Parathyroid adenoma (tissue), 2 donors: ENCODE results near the gene LCOR.

Experiments
- H2AFZ ChIP-seq: fragments of 300-600 bp; sonication (generic); one replicate; pipeline ENCODE4 v1.7.0; 2017; ENCODE audit warnings: antibody characterized with exemption, mild to moderate bottlenecking
- H3K27ac ChIP-seq: fragments of 300-600 bp; sonication (generic); one replicate; pipeline ENCODE4 v1.7.0; 2017
- H3K27me3 ChIP-seq: fragments of 300-600 bp; sonication (generic); one replicate; pipeline ENCODE4 v1.7.0; 2017; ENCODE audit warnings: low read length; ENCODE audit not compliant: control insufficient read depth, insufficient read depth
- H3K36me3 ChIP-seq: fragments of 300-600 bp; sonication (generic); one replicate; pipeline ENCODE4 v1.7.0; 2017; ENCODE audit warnings: low read length; ENCODE audit not compliant: control insufficient read depth, insufficient read depth
- H3K4me1 ChIP-seq: fragments of 300-600 bp; sonication (generic); one replicate; pipeline ENCODE4 v1.7.0; 2017; ENCODE audit warnings: control low read depth
- H3K4me2 ChIP-seq: fragments of 300-600 bp; sonication (generic); one replicate; pipeline ENCODE4 v1.7.0; 2017; ENCODE audit warnings: low read length
- H3K4me3 ChIP-seq: fragments of 300-600 bp; sonication (generic); one replicate; pipeline ENCODE4 v1.7.0; 2017; ENCODE audit warnings: low read depth, low read length
- H3K79me2 ChIP-seq: fragments of 300-600 bp; sonication (generic); one replicate; pipeline ENCODE4 v1.7.0; 2017; ENCODE audit warnings: control low read depth
- H3K9ac ChIP-seq: fragments of 300-600 bp; sonication (generic); one replicate; pipeline ENCODE4 v1.7.0; 2017; ENCODE audit warnings: mild to moderate bottlenecking
- H3K9me3 ChIP-seq: fragments of 300-600 bp; sonication (generic); one replicate; pipeline ENCODE4 v1.7.0; 2017; ENCODE audit warnings: low read length; ENCODE audit not compliant: control insufficient read depth
- TF ChIP-seq, protein P1 (sequence below): fragments of 300-600 bp; sonication (generic); IDR thresholded peaks from one replicate; pipeline ENCODE4 v1.7.0; 2017; ENCODE audit warnings: antibody characterized with exemption, mild to moderate bottlenecking
- donor health status: primary hyperparathyroidism.

LCOR gene

DNA sequence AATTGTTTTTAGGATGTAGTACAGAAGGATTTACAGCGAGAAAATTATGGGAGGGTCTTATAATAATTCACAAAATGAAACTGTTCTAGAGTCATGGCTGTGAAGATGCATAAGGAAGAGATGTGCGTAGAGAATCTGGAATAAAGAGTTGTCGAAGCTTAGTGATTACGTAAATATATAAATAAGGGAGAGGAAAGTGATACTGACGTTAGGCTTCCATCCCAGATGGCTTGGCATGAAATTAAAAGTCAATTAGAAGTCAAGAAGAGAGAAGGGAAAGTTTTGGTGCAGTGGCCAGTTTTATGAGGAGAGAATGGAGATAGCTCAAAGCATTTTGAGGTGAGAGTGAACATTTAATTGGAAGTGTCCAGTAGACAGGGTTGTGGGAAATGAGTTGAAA is 85.5 kb downstream of the LCOR start:
- Histone ChIP-seq H3K27ac (no peak overlapping the region), H3K4me3 (no peak overlapping the region), H3K4me1 (peaks cover 6% of the 10 kb centered on the region), H3K9me3 (no peaks in the 10 kb centered on the region), H3K4me2 (no peak overlapping the region), H2AFZ (no peak overlapping the region), H3K79me2 (peaks cover 3% of the 10 kb centered on the region), H3K36me3 (no peaks in the 10 kb centered on the region), H3K27me3 (no peaks in the 10 kb centered on the region), H3K9ac (no peak overlapping the region)
- TF ChIP-seq, protein P1, sequence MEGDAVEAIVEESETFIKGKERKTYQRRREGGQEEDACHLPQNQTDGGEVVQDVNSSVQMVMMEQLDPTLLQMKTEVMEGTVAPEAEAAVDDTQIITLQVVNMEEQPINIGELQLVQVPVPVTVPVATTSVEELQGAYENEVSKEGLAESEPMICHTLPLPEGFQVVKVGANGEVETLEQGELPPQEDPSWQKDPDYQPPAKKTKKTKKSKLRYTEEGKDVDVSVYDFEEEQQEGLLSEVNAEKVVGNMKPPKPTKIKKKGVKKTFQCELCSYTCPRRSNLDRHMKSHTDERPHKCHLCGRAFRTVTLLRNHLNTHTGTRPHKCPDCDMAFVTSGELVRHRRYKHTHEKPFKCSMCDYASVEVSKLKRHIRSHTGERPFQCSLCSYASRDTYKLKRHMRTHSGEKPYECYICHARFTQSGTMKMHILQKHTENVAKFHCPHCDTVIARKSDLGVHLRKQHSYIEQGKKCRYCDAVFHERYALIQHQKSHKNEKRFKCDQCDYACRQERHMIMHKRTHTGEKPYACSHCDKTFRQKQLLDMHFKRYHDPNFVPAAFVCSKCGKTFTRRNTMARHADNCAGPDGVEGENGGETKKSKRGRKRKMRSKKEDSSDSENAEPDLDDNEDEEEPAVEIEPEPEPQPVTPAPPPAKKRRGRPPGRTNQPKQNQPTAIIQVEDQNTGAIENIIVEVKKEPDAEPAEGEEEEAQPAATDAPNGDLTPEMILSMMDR, result no peak

DNA sequence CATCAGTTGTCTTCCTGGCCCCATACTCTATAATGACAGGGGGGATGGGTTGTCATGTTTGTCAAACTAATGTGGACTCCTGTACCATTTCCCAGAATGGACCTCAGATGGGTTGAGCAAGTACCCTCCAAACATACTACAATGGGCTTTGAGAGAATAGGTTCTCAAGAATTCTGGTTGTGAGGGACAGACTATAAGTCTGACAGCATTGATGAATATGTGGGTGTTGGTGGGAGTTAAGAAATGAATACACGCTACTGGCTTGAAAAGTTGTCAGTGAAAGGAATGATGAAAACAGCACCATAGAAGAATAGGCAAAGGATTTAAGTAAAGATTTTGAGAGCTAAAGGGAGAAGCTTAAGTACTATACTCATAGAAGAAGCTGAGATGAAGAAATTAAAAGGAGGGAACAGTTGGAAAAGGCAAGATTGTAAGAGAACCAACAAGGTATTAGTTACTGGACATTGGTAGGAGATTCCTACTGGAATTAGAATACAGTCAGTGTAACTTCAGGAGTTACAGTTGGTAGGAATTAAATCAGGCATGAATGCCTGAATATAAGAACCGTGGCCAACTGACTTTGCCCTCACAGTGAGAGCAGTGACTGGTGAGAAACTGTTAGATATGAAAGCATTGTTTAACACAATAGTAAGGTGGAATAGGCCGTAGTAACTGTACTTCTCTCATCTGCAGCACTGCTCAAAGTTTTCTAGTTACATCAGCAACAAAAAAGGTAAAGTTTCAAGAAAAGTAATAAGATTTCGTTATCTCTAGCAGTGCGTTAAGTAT is 86.3 kb downstream of the LCOR start:
- no peak overlapping the region for H3K27ac ChIP-seq
- no peak overlapping the region for H3K4me3 ChIP-seq
- no peaks in the 10 kb centered on the region for H3K36me3 ChIP-seq
- no peak overlapping the region for H2AFZ ChIP-seq
- no peaks in the 10 kb centered on the region for H3K9me3 ChIP-seq
- H3K27me3 ChIP-seq, result no peaks in the 10 kb centered on the region
- no peak overlapping the region for H3K9ac ChIP-seq
- no peak overlapping the region for H3K4me2 ChIP-seq
- peaks cover 6% of the 10 kb centered on the region for H3K4me1 ChIP-seq
- TF ChIP-seq, protein P1, result no peak
- peaks cover 3% of the 10 kb centered on the region for H3K79me2 ChIP-seq

GRCh38 chr10:96919785-96920430 is 87.8 kb downstream of the LCOR start:
- no peaks in the 10 kb centered on the region for H3K36me3 ChIP-seq
- no peak overlapping the region for H3K9ac ChIP-seq
- H2AFZ ChIP-seq, result no peak overlapping the region
- H3K4me3 ChIP-seq, result no peak overlapping the region
- H3K4me1 ChIP-seq, result peaks cover 6% of the 10 kb centered on the region
- no peaks in the 10 kb centered on the region for H3K27me3 ChIP-seq
- H3K79me2 ChIP-seq, result peaks cover 3% of the 10 kb centered on the region
- H3K27ac ChIP-seq, result no peak overlapping the region
- H3K4me2 ChIP-seq, result no peak overlapping the region
- TF ChIP-seq, protein P1, result no peak
- H3K9me3 ChIP-seq, result no peaks in the 10 kb centered on the region

GRCh38 chr10:96921655-96922054 is 89.6 kb downstream of the LCOR start:
- no peak overlapping the region for H3K27ac ChIP-seq
- peaks cover 7% of the 10 kb centered on the region for H3K79me2 ChIP-seq
- H3K9ac ChIP-seq, result no peak overlapping the region
- no peak overlapping the region for H3K4me3 ChIP-seq
- peaks cover 6% of the 10 kb centered on the region for H3K4me1 ChIP-seq
- no peaks in the 10 kb centered on the region for H3K9me3 ChIP-seq
- H2AFZ ChIP-seq, result no peak overlapping the region
- no peaks in the 10 kb centered on the region for H3K36me3 ChIP-seq
- no peak overlapping the region for H3K4me2 ChIP-seq
- H3K27me3 ChIP-seq, result no peaks in the 10 kb centered on the region
- TF ChIP-seq, protein P1, result no peak
